ENCODE measurements around the gene ANTXR2.

ANTXR2 gene

GRCh38 chr4:80065601-80066000, 7.4 kb downstream of the ANTXR2 start:
- no peak for DNase-seq

GRCh38 chr4:80062527-80062926, 10.5 kb downstream of the ANTXR2 start:
- no peak for DNase-seq

GRCh38 chr4:80060804-80061203, 12.2 kb downstream of the ANTXR2 start:
- no peak for DNase-seq

- peak; percentile 24 for DNase-seq
These were observed 14.3 kb downstream of the ANTXR2 start for GRCh38 chr4:80058740-80059139.

- DNase-seq: no peak
These were observed 18.7 kb downstream of the ANTXR2 start for GRCh38 chr4:80054375-80054774.

- DNase-seq: no peak
These were observed 19.7 kb downstream of the ANTXR2 start for GRCh38 chr4:80053140-80053910.

- DNase-seq: no peak
These were observed 23.1 kb downstream of the ANTXR2 start for GRCh38 chr4:80049813-80050534.

GRCh38 chr4:80049402-80049801, 23.6 kb downstream of the ANTXR2 start:
- no peak for DNase-seq

GRCh38 chr4:80045786-80046185, 27.2 kb downstream of the ANTXR2 start:
- no peak for DNase-seq

- DNase-seq: no peak
These were observed 29.5 kb downstream of the ANTXR2 start for GRCh38 chr4:80043541-80043940.

GRCh38 chr4:80042821-80043220, 30.2 kb downstream of the ANTXR2 start:
- no peak for DNase-seq

GRCh38 chr4:80037864-80038263, 35.2 kb downstream of the ANTXR2 start:
- DNase-seq: no peak

- no peak for DNase-seq
These were observed 35.9 kb downstream of the ANTXR2 start for GRCh38 chr4:80036949-80037685.

GRCh38 chr4:80036306-80036705, 36.7 kb downstream of the ANTXR2 start:
- no peak for DNase-seq

GRCh38 chr4:80035336-80035735, 37.7 kb downstream of the ANTXR2 start:
- DNase-seq: no peak

- no peak for DNase-seq
These were observed 39.4 kb downstream of the ANTXR2 start for GRCh38 chr4:80033581-80033980.

GRCh38 chr4:80029364-80029763, 43.7 kb downstream of the ANTXR2 start:
- no peak for DNase-seq

- no peak for DNase-seq
These were observed 45.4 kb downstream of the ANTXR2 start for GRCh38 chr4:80027611-80028010.

GRCh38 chr4:80026100-80026499, 46.9 kb downstream of the ANTXR2 start:
- no peak for DNase-seq

- DNase-seq: no peak
These were observed 48.7 kb downstream of the ANTXR2 start for GRCh38 chr4:80024335-80024734.

- DNase-seq: no peak
These were observed 50.7 kb downstream of the ANTXR2 start for GRCh38 chr4:80022282-80022681.

- DNase-seq: no peak
These were observed 55.7 kb downstream of the ANTXR2 start for GRCh38 chr4:80017125-80017854.

GRCh38 chr4:80016506-80016905, 56.5 kb downstream of the ANTXR2 start:
- DNase-seq: no peak
